Gastroesophageal sphincter (tissue), 4 donors: ENCODE data around the gene CCT8. TPM values are rescaled to one million over a fixed set of nuclear protein-coding genes. Genes with fewer than 3 reads are reported as not detected.
"Not testable (repeated sequence)": the region's sequence is repeated elsewhere in the genome, so short reads cannot be mapped to it uniquely, and the experiment has no call there.

Experiments used
- ATAC-seq: fragments of 150-250 bp; one replicate; pipeline ENCODE4 v1.9.1; 2016; ENCODE audit warnings: mild to moderate bottlenecking, moderate library complexity
- H3K27ac ChIP-seq, 4 donors: fragments of 200-600 bp; sonication (generic) in 3 of 4; 1 replicate in 3 of 4; 2 replicates in 1 of 4; pipeline ENCODE4 v1.5.1; 2016 to 2019
- H3K27me3 ChIP-seq: fragments of 200-600 bp; sonication (generic); one replicate; pipeline ENCODE4 v1.5.1; 2019
- H3K36me3 ChIP-seq, 2 donors: fragments of 200-600 bp; sonication (generic); one replicate each; pipeline ENCODE4 v1.5.1; 2019; ENCODE audit warnings: control low read depth in 1 of 2
- H3K4me1 ChIP-seq, 3 donors: fragments of 200-600 bp; sonication (generic); 1 replicate in 2 of 3; 2 replicates in 1 of 3; pipeline ENCODE4 v1.5.1; 2016 to 2019; ENCODE audit warnings: control low read depth in 2 of 3
- H3K4me3 ChIP-seq, 2 donors: fragments of 200-600 bp; sonication (generic); one replicate each; pipeline ENCODE4 v1.5.1; 2019; ENCODE audit warnings: mild to moderate bottlenecking in 1 of 2, moderate library complexity in 1 of 2
- H3K9me3 ChIP-seq, 3 donors: fragments of 200-600 bp; sonication (generic); one replicate each; pipeline ENCODE4 v1.5.1; 2017 to 2019; ENCODE audit warnings: control low read depth in 2 of 3
- EP300 ChIP-seq: sonication (generic); formaldehyde crosslinking; IDR thresholded peaks from one replicate; pipeline ENCODE4 v1.6.1; 2017; ENCODE audit warnings: antibody characterized with exemption, mild to moderate bottlenecking
- POLR2A ChIP-seq, 2 donors: fragments of 450-650 bp; IDR thresholded peaks; one replicate each; pipeline ENCODE4 v1.6.1; 2017; ENCODE audit warnings: antibody characterized with exemption in 2 of 2, mild to moderate bottlenecking in 2 of 2, moderate library complexity in 1 of 2
- POLR2AphosphoS5 ChIP-seq: sonication (generic); formaldehyde crosslinking; IDR thresholded peaks from one replicate; pipeline ENCODE4 v1.6.1; 2017; ENCODE audit warnings: antibody characterized with exemption
- WGBS, 2 donors: methylation state at CpG; one replicate each; pipeline ENCODE4 v1.1.5; 2018; ENCODE audit warnings: low coverage in 1 of 2; 5-methylcytosine and 5-hydroxymethylcytosine counted together
- total RNA-seq, 4 donors: library from RNA; depleted of rRNA; stranded (reverse); fragments of >200 nt; gene quantifications; one replicate each; pipeline ENCODE4 v1.1.0, GENCODE V29; 2016
- TF ChIP-seq, protein P1 (sequence below), 4 experiments: fragments of 200-600 bp in 2 of 4; fragments of 450-650 bp in 2 of 4; sonication (generic) in 1 of 4; IDR thresholded peaks; one replicate each; pipeline ENCODE4 v1.5.1; 2017 to 2019; ENCODE audit warnings: antibody characterized with exemption in 4 of 4, mild to moderate bottlenecking in 2 of 4, moderate library complexity in 2 of 4

CCT8 gene
- total RNA-seq, 4 donors from 2014 or later: 90.6 to 133 (median 90.9) TPM

DNA sequence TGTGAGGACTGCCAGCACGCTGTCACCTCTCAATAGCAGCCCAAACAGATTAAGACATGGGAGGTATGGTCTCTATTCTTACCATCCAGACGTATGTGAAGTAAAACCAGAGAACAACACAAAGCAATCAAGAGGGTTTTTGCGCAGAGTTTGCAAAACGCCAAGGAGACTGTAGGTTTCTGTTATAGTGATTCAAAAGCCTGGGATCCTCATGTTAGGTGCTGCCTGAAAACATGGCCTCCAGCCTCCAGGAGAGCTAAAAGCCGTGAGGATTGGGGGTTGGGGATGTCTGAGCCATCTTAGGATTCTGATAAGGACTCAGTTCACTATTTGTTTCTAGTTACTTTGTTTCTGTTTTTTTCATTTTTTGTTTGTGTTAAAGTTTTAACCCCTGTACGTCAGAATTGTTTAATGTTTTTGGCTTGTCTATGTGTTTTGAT, 4.2 kb upstream of the CCT8 start:
- H3K27ac ChIP-seq: peak overlapping the region; percentile 58 to 90 (median 88)
- 35 to 44% methylated on average over 4 to 5 of the region's 6 CpGs for WGBS, 2 donors
- no peak for ATAC-seq
- peak overlapping the region; percentile 66 to 67 for H3K4me3 ChIP-seq
- H3K9me3 ChIP-seq: no peaks in the 10 kb centered on the region
- TF ChIP-seq, protein P1, sequence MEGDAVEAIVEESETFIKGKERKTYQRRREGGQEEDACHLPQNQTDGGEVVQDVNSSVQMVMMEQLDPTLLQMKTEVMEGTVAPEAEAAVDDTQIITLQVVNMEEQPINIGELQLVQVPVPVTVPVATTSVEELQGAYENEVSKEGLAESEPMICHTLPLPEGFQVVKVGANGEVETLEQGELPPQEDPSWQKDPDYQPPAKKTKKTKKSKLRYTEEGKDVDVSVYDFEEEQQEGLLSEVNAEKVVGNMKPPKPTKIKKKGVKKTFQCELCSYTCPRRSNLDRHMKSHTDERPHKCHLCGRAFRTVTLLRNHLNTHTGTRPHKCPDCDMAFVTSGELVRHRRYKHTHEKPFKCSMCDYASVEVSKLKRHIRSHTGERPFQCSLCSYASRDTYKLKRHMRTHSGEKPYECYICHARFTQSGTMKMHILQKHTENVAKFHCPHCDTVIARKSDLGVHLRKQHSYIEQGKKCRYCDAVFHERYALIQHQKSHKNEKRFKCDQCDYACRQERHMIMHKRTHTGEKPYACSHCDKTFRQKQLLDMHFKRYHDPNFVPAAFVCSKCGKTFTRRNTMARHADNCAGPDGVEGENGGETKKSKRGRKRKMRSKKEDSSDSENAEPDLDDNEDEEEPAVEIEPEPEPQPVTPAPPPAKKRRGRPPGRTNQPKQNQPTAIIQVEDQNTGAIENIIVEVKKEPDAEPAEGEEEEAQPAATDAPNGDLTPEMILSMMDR (IDR thresholded peaks at IDR 0.05): no peak
- no peak for TF ChIP-seq EP300
- TF ChIP-seq POLR2A (IDR thresholded peaks at IDR 0.05): no peak
- TF ChIP-seq POLR2AphosphoS5: no peak
- H3K36me3 ChIP-seq: no peaks in the 10 kb centered on the region
- no peaks in the 10 kb centered on the region for H3K27me3 ChIP-seq
- H3K4me1 ChIP-seq: peaks cover 0 to 19% (median 0%) of the 10 kb centered on the region in 3 donors

DNA sequence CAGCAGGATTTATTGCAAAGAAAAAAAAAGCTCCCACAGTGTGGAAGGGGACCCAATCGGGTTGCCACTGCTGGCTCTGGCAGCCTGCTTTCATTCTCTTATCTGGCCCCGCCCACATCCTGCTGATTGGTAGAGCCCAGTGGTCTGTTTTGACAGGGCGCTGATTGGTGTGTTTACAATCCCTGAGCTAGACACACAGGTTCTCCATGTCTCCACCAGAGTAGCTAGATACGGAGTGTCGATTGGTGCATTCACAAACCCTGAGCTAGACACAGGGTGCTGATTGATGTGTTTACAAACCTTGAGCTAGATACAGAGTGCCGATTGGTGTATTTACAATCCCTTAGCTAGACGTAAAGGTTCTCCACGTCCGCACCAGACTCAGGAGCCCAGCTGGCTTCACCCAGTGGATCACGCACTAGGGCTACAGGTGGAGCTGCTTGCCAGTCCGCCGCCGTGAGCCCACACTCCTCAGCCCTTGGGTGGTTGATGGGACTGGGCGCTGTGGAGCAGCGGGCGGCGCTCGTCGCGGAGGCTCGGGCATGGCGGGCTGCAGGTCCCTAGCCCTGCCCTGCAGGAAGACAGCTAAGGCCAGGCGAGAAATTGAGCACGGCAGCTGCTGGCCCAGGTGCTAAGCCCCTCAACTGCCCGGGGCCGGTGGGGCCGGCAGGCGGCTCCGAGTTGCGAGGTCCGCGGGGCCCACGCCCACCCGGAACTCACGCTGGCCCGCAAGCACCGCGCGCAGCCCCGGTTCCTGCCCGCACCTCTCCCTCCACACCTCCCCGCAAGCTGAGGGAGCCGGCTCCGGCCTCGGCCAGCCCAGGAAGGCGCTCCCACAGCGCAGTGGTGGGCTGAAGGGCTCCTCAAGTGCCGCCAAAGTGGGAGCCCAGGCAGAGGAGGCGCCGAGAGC, 3.5 kb upstream of the CCT8 start:
- 35 to 40% methylated on average over 2 to 4 of the region's 50 CpGs for WGBS, 2 donors
- H3K27me3 ChIP-seq, H3K9me3 ChIP-seq, H3K36me3 ChIP-seq, ATAC-seq: not testable (repeated sequence)
- H3K4me3 ChIP-seq: peak overlapping the region; percentile 66 to 67
- H3K27ac ChIP-seq: peak overlapping the region; percentile 62 to 90 (median 88)
- H3K4me1 ChIP-seq: peaks cover 0 to 26% (median 1%) of the 10 kb centered on the region in 3 donors
- peak; percentile 37 for TF ChIP-seq POLR2AphosphoS5

DNA sequence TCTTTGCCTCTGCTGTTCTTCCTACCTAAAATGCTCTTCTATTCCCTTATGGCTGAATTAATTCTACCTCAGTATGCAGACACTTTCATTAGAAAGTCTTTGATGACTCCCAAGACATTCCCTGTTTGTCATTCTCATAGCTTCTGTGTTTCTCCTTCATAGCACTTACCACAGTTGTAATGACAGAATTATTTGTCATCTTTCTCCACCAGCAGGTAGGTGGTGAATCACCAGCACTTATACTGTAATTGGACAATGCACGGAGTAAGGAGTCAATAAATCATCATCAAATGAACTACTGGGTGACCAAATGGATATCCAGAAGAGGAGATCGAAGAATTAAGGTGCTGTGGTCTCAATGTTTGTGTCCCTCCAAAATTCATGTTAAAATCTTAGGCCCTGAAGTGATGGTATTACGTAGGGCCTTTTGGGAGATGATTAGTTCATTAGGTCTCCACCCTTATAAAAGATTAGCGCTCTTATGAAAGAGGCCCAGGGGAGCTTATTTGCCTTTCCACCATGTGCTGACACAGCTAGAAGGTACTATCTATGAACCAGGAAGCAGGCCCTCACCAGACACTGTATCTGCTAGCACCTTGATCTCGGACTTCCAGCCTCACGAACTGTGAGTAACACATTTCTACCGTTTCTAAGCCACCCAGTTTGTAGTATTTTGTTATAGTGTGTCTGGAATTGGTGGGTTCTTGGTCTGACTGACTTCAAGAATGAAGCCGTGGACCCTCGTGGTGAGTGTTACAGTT, 2.4 kb upstream of the CCT8 start:
- H3K36me3 ChIP-seq: no peaks in the 10 kb centered on the region
- peak overlapping the region; percentile 62 to 90 (median 88) for H3K27ac ChIP-seq
- no peaks in the 10 kb centered on the region for H3K27me3 ChIP-seq
- 80% methylated on average over 2 to 7 of the region's 9 CpGs for WGBS, 2 donors
- TF ChIP-seq, protein P1 (IDR thresholded peaks at IDR 0.05): no peak
- TF ChIP-seq EP300 (no peak), POLR2A (IDR thresholded peaks at IDR 0.05) (no peak), POLR2AphosphoS5 (no peak)
- H3K4me1 ChIP-seq: peaks cover 0 to 37% (median 12%) of the 10 kb centered on the region in 3 donors
- no peak for ATAC-seq
- H3K9me3 ChIP-seq: no peaks in the 10 kb centered on the region
- peak overlapping the region; percentile 66 to 67 for H3K4me3 ChIP-seq

DNA sequence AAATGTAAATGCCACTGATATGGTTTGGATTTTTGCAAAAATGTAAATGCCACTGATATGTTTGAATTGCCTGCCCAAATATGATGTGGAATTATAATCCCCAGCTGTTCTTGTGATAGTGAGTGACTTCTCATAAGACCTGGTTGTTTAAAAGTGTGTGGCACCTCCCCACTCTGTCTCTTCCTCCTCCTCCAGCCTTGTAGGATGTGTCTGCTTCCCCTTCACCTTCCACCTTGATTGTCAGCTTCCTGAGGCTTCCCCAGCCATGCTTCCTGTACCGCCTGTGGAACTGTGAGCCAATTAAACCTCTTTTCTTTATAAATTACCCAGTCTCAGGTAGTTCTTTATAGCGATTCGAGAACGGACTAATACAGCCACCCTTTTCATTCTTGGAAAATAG, 1.3 kb upstream of the CCT8 start:
- H3K4me1 ChIP-seq: peaks cover 0 to 48% (median 14%) of the 10 kb centered on the region in 3 donors
- ATAC-seq: no peak
- H3K27me3 ChIP-seq: no peaks in the 10 kb centered on the region
- H3K9me3 ChIP-seq: no peaks in the 10 kb centered on the region
- TF ChIP-seq, protein P1 (IDR thresholded peaks at IDR 0.05): no peak
- TF ChIP-seq POLR2AphosphoS5 (no peak), POLR2A (IDR thresholded peaks at IDR 0.05) (no peak), EP300 (no peak)
- H3K27ac ChIP-seq: peak overlapping the region in 1 of 4 donors; percentile 91
- H3K36me3 ChIP-seq: no peaks in the 10 kb centered on the region
- WGBS, 2 donors: 93 to 98% methylated on average over 4 of the region's 4 CpGs
- no peak overlapping the region for H3K4me3 ChIP-seq

DNA sequence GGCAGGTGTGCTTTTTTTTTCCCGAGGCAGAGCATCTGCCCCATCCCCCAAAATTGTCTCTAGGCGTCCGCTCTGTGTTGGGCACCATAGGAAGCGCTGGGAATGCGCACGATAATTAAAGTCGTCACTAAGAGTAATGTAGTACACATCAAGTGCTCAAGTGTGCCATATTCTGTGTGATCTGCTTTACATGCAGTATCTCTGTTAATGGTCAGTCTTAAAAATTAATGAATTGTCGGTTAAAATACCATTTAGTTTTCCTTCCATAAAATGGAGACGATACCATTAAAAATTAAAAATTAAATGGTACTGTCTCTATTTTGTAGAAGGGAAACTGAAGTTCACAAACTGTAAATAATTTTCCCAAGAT, 544 bp upstream of the CCT8 start:
- ATAC-seq: peak; percentile 32
- Histone ChIP-seq H3K9me3 (no peaks in the 10 kb centered on the region), H3K4me3 (peak overlapping the region; percentile 88), H3K4me1 (peaks cover 0 to 54% (median 14%) of the 10 kb centered on the region in 3 donors), H3K27ac (peak overlapping the region; percentile 65 to 96 (median 91)), H3K36me3 (peaks cover 0 to 8% of the 10 kb centered on the region in 2 donors), H3K27me3 (no peaks in the 10 kb centered on the region)
- 7 to 23% methylated on average over 5 to 7 of the region's 9 CpGs for WGBS, 2 donors
- TF ChIP-seq, protein P1 (IDR thresholded peaks at IDR 0.05): no peak
- TF ChIP-seq POLR2AphosphoS5 (no peak), EP300 (no peak)
